ENCODE measurements around the gene EYA4.

The EYA4 gene

GRCh38 chr6:133208183-133208755 lies 32.9 kb upstream of the EYA4 start:
- TF ChIP-seq EZH2 (IDR thresholded peaks at IDR 0.05; ENCODE audit: borderline replicate concordance, low read length), result no peak
- TF ChIP-seq, protein P1, sequence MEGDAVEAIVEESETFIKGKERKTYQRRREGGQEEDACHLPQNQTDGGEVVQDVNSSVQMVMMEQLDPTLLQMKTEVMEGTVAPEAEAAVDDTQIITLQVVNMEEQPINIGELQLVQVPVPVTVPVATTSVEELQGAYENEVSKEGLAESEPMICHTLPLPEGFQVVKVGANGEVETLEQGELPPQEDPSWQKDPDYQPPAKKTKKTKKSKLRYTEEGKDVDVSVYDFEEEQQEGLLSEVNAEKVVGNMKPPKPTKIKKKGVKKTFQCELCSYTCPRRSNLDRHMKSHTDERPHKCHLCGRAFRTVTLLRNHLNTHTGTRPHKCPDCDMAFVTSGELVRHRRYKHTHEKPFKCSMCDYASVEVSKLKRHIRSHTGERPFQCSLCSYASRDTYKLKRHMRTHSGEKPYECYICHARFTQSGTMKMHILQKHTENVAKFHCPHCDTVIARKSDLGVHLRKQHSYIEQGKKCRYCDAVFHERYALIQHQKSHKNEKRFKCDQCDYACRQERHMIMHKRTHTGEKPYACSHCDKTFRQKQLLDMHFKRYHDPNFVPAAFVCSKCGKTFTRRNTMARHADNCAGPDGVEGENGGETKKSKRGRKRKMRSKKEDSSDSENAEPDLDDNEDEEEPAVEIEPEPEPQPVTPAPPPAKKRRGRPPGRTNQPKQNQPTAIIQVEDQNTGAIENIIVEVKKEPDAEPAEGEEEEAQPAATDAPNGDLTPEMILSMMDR (IDR thresholded peaks at IDR 0.05; ENCODE audit: low read length), result no peak
- Histone ChIP-seq H2AFZ (ENCODE audit: low read length) (no peak overlapping the region), H3K4me2 (ENCODE audit: low read length) (no peak overlapping the region), H3F3A (ENCODE audit: insufficient read depth, low read length) (no peaks in the 10 kb centered on the region), H4K20me1 (ENCODE audit: insufficient read depth, low read length) (no peaks in the 10 kb centered on the region), H3K4me3 (ENCODE audit: low read depth, low read length, poor library complexity, severe bottlenecking) (no peak overlapping the region), H3K27ac (ENCODE audit: low read depth, low read length, poor library complexity, severe bottlenecking) (no peak overlapping the region), H3K9me2 (ENCODE audit: low read depth, low read length) (no peaks in the 10 kb centered on the region), H3K4me1 (ENCODE audit: insufficient read depth, low read length, severe bottlenecking) (no peaks in the 10 kb centered on the region), H3K36me3 (ENCODE audit: insufficient read depth, low read length) (no peaks in the 10 kb centered on the region), H3K27me3 (ENCODE audit: insufficient read depth, low read length) (no peaks in the 10 kb centered on the region), H3K9ac (ENCODE audit: low read length) (no peak overlapping the region), H3K79me2 (ENCODE audit: insufficient read depth, low read length) (no peaks in the 10 kb centered on the region), H3K9me3 (ENCODE audit: low read length) (no peaks in the 10 kb centered on the region)

- H3K9me2 ChIP-seq (ENCODE audit: low read depth, low read length), result no peaks in the 10 kb centered on the region
- no peaks in the 10 kb centered on the region for H3K27me3 ChIP-seq (ENCODE audit: insufficient read depth, low read length)
- H4K20me1 ChIP-seq (ENCODE audit: insufficient read depth, low read length), result no peaks in the 10 kb centered on the region
- no peaks in the 10 kb centered on the region for H3K9me3 ChIP-seq (ENCODE audit: low read length)
- H3K4me3 ChIP-seq (ENCODE audit: low read depth, low read length, poor library complexity, severe bottlenecking), result no peak overlapping the region
- no peaks in the 10 kb centered on the region for H3K79me2 ChIP-seq (ENCODE audit: insufficient read depth, low read length)
- H3K36me3 ChIP-seq (ENCODE audit: insufficient read depth, low read length), result no peaks in the 10 kb centered on the region
- no peak overlapping the region for H2AFZ ChIP-seq (ENCODE audit: low read length)
- no peaks in the 10 kb centered on the region for H3F3A ChIP-seq (ENCODE audit: insufficient read depth, low read length)
- TF ChIP-seq, protein P1 (IDR thresholded peaks at IDR 0.05; ENCODE audit: low read length), result no peak
- TF ChIP-seq EZH2 (IDR thresholded peaks at IDR 0.05; ENCODE audit: borderline replicate concordance, low read length), result no peak
- H3K27ac ChIP-seq (ENCODE audit: low read depth, low read length, poor library complexity, severe bottlenecking), result no peak overlapping the region
- H3K4me1 ChIP-seq (ENCODE audit: insufficient read depth, low read length, severe bottlenecking), result no peaks in the 10 kb centered on the region
- H3K9ac ChIP-seq (ENCODE audit: low read length), result no peak overlapping the region
- no peak overlapping the region for H3K4me2 ChIP-seq (ENCODE audit: low read length)
Measured at GRCh38 chr6:133214267-133214666, 26.9 kb upstream of the EYA4 start.

GRCh38 chr6:133218852-133219251 lies 22.3 kb upstream of the EYA4 start:
- Histone ChIP-seq H3K4me1 (ENCODE audit: insufficient read depth, low read length, severe bottlenecking) (no peaks in the 10 kb centered on the region), H3K9me2 (ENCODE audit: low read depth, low read length) (no peaks in the 10 kb centered on the region), H3K27me3 (ENCODE audit: insufficient read depth, low read length) (no peaks in the 10 kb centered on the region), H3K9me3 (ENCODE audit: low read length) (no peaks in the 10 kb centered on the region), H3K27ac (ENCODE audit: low read depth, low read length, poor library complexity, severe bottlenecking) (no peak overlapping the region), H3F3A (ENCODE audit: insufficient read depth, low read length) (no peaks in the 10 kb centered on the region), H2AFZ (ENCODE audit: low read length) (no peak overlapping the region), H4K20me1 (ENCODE audit: insufficient read depth, low read length) (no peaks in the 10 kb centered on the region), H3K4me3 (ENCODE audit: low read depth, low read length, poor library complexity, severe bottlenecking) (no peak overlapping the region), H3K9ac (ENCODE audit: low read length) (no peak overlapping the region), H3K36me3 (ENCODE audit: insufficient read depth, low read length) (no peaks in the 10 kb centered on the region), H3K4me2 (ENCODE audit: low read length) (no peak overlapping the region), H3K79me2 (ENCODE audit: insufficient read depth, low read length) (no peaks in the 10 kb centered on the region)
- TF ChIP-seq EZH2 (IDR thresholded peaks at IDR 0.05; ENCODE audit: borderline replicate concordance, low read length), result no peak
- TF ChIP-seq, protein P1 (IDR thresholded peaks at IDR 0.05; ENCODE audit: low read length), result no peak
